ENCODE data around the gene PRPF40A.

PRPF40A gene

GRCh38 chr2:152630466-152630865 lies 86.8 kb downstream of the PRPF40A start:
- H3K9ac ChIP-seq (ENCODE audit: low read depth, low read length, poor library complexity), result no peak overlapping the region
- H2BK12ac ChIP-seq (ENCODE audit: low read length), result no peak overlapping the region
- no peak overlapping the region for H2BK15ac ChIP-seq (ENCODE audit: low read length)
- H3K27me3 ChIP-seq (ENCODE audit: control insufficient read depth in 3 of 3, insufficient read depth in 3 of 3, low read depth in 1 of 3, low read length in 3 of 3), result no peaks in the 10 kb centered on the region
- H3K14ac ChIP-seq (ENCODE audit: low read length), result no peak overlapping the region
- H2AK5ac ChIP-seq (ENCODE audit: low read depth, low read length), result no peak overlapping the region
- no peak overlapping the region for H3K23ac ChIP-seq (ENCODE audit: low read depth, low read length, poor library complexity)
- no peak overlapping the region for H3K4me2 ChIP-seq (ENCODE audit: insufficient read depth, low read length, poor library complexity, severe bottlenecking)
- H2AFZ ChIP-seq (ENCODE audit: low read length), result no peak overlapping the region
- no peak overlapping the region for H4K91ac ChIP-seq (ENCODE audit: low read depth, low read length, poor library complexity)
- WGBS, 2 donors (ENCODE audit: extremely low coverage in 2 of 2, insufficient read length in 2 of 2, insufficient replicate concordance in 1 of 2), result no CpG with 5 or more reads among the region's 4 CpGs
- H3K9me3 ChIP-seq (replicated peaks in 1 of 2; ENCODE audit: control insufficient read depth in 2 of 2, insufficient read depth in 1 of 2, low read depth in 1 of 2, low read length in 2 of 2), result no peaks in the 10 kb centered on the region
- DNase-seq (ENCODE audit: low spot score), result no peak
- no peak overlapping the region for H2BK120ac ChIP-seq (ENCODE audit: low read depth, low read length)
- no peaks in the 10 kb centered on the region for H3K4me1 ChIP-seq (ENCODE audit: control insufficient read depth in 2 of 2, insufficient read depth in 1 of 2, low read depth in 1 of 2, low read length in 2 of 2)
- no peak overlapping the region for H4K8ac ChIP-seq (ENCODE audit: low read depth, low read length)
- H3K18ac ChIP-seq (ENCODE audit: low read length), result no peak overlapping the region
- peaks cover 20 to 97% of the 10 kb centered on the region in 2 donors for H3K36me3 ChIP-seq (replicated peaks in 1 of 2; ENCODE audit: control insufficient read depth in 2 of 2, insufficient read depth in 2 of 2, low read length in 2 of 2)
- no peak overlapping the region for H3K4ac ChIP-seq (ENCODE audit: low read length)
- no peaks in the 10 kb centered on the region for H3K79me1 ChIP-seq (ENCODE audit: low read depth, low read length)
- H2BK5ac ChIP-seq (ENCODE audit: low read length), result no peak overlapping the region
- H3K27ac ChIP-seq (replicated peaks; ENCODE audit: low read length), result no peak overlapping the region
- no peak overlapping the region for H3K4me3 ChIP-seq (ENCODE audit: low read length in 2 of 2)

- H3K4ac ChIP-seq (ENCODE audit: low read length), result no peak overlapping the region
- no peak overlapping the region for H2BK15ac ChIP-seq (ENCODE audit: low read length)
- no peak overlapping the region for H3K23ac ChIP-seq (ENCODE audit: low read depth, low read length, poor library complexity)
- no peak overlapping the region for H3K4me2 ChIP-seq (ENCODE audit: insufficient read depth, low read length, poor library complexity, severe bottlenecking)
- H3K9ac ChIP-seq (ENCODE audit: low read depth, low read length, poor library complexity), result no peak overlapping the region
- H3K9me3 ChIP-seq (replicated peaks in 1 of 2; ENCODE audit: control insufficient read depth in 2 of 2, insufficient read depth in 1 of 2, low read depth in 1 of 2, low read length in 2 of 2), result no peaks in the 10 kb centered on the region
- no peak overlapping the region for H4K8ac ChIP-seq (ENCODE audit: low read depth, low read length)
- no peak overlapping the region for H3K27ac ChIP-seq (replicated peaks; ENCODE audit: low read length)
- no CpG with 5 or more reads among the region's 1 CpG for WGBS, 2 donors (ENCODE audit: extremely low coverage in 2 of 2, insufficient read length in 2 of 2, insufficient replicate concordance in 1 of 2)
- no peak overlapping the region for H3K18ac ChIP-seq (ENCODE audit: low read length)
- no peak overlapping the region for H2BK12ac ChIP-seq (ENCODE audit: low read length)
- no peak overlapping the region for H2BK5ac ChIP-seq (ENCODE audit: low read length)
- H3K14ac ChIP-seq (ENCODE audit: low read length), result no peak overlapping the region
- no peak overlapping the region for H2BK120ac ChIP-seq (ENCODE audit: low read depth, low read length)
- no peak overlapping the region for H4K91ac ChIP-seq (ENCODE audit: low read depth, low read length, poor library complexity)
- H3K4me3 ChIP-seq (ENCODE audit: low read length in 2 of 2), result no peak overlapping the region
- DNase-seq (ENCODE audit: low spot score), result no peak
- no peak overlapping the region for H2AK5ac ChIP-seq (ENCODE audit: low read depth, low read length)
- H3K36me3 ChIP-seq (replicated peaks in 1 of 2; ENCODE audit: control insufficient read depth in 2 of 2, insufficient read depth in 2 of 2, low read length in 2 of 2), result peaks cover 22 to 97% of the 10 kb centered on the region in 2 donors
- no peaks in the 10 kb centered on the region for H3K79me1 ChIP-seq (ENCODE audit: low read depth, low read length)
- H3K27me3 ChIP-seq (ENCODE audit: control insufficient read depth in 3 of 3, insufficient read depth in 3 of 3, low read depth in 1 of 3, low read length in 3 of 3), result no peaks in the 10 kb centered on the region
- no peak overlapping the region for H2AFZ ChIP-seq (ENCODE audit: low read length)
- H3K4me1 ChIP-seq (ENCODE audit: control insufficient read depth in 2 of 2, insufficient read depth in 1 of 2, low read depth in 1 of 2, low read length in 2 of 2), result no peaks in the 10 kb centered on the region
Measured at GRCh38 chr2:152629202-152629601, 88.1 kb downstream of the PRPF40A start.

GRCh38 chr2:152627351-152627957 lies 89.8 kb downstream of the PRPF40A start:
- no peak overlapping the region for H3K14ac ChIP-seq (ENCODE audit: low read length)
- H2BK15ac ChIP-seq (ENCODE audit: low read length), result no peak overlapping the region
- H3K27me3 ChIP-seq (ENCODE audit: control insufficient read depth in 3 of 3, insufficient read depth in 3 of 3, low read depth in 1 of 3, low read length in 3 of 3), result no peaks in the 10 kb centered on the region
- no peak overlapping the region for H4K8ac ChIP-seq (ENCODE audit: low read depth, low read length)
- H3K36me3 ChIP-seq (replicated peaks in 1 of 2; ENCODE audit: control insufficient read depth in 2 of 2, insufficient read depth in 2 of 2, low read length in 2 of 2), result peaks cover 15 to 90% of the 10 kb centered on the region in 2 donors
- no peak overlapping the region for H3K4me2 ChIP-seq (ENCODE audit: insufficient read depth, low read length, poor library complexity, severe bottlenecking)
- no peak overlapping the region for H3K4ac ChIP-seq (ENCODE audit: low read length)
- H4K91ac ChIP-seq (ENCODE audit: low read depth, low read length, poor library complexity), result no peak overlapping the region
- no peak for DNase-seq (ENCODE audit: low spot score)
- H3K4me1 ChIP-seq (ENCODE audit: control insufficient read depth in 2 of 2, insufficient read depth in 1 of 2, low read depth in 1 of 2, low read length in 2 of 2), result peaks cover 0 to 7% of the 10 kb centered on the region in 2 donors
- no peak overlapping the region for H3K9ac ChIP-seq (ENCODE audit: low read depth, low read length, poor library complexity)
- no peak overlapping the region for H2BK120ac ChIP-seq (ENCODE audit: low read depth, low read length)
- H2BK12ac ChIP-seq (ENCODE audit: low read length), result no peak overlapping the region
- no peak overlapping the region for H3K4me3 ChIP-seq (ENCODE audit: low read length in 2 of 2)
- H2BK5ac ChIP-seq (ENCODE audit: low read length), result no peak overlapping the region
- no peak overlapping the region for H2AFZ ChIP-seq (ENCODE audit: low read length)
- H3K9me3 ChIP-seq (replicated peaks in 1 of 2; ENCODE audit: control insufficient read depth in 2 of 2, insufficient read depth in 1 of 2, low read depth in 1 of 2, low read length in 2 of 2), result no peaks in the 10 kb centered on the region
- H3K79me1 ChIP-seq (ENCODE audit: low read depth, low read length), result no peaks in the 10 kb centered on the region
- no CpG with 5 or more reads among the region's 1 CpG for WGBS, 2 donors (ENCODE audit: extremely low coverage in 2 of 2, insufficient read length in 2 of 2, insufficient replicate concordance in 1 of 2)
- H2AK5ac ChIP-seq (ENCODE audit: low read depth, low read length), result no peak overlapping the region
- no peak overlapping the region for H3K23ac ChIP-seq (ENCODE audit: low read depth, low read length, poor library complexity)
- H3K27ac ChIP-seq (replicated peaks; ENCODE audit: low read length), result no peak overlapping the region
- no peak overlapping the region for H3K18ac ChIP-seq (ENCODE audit: low read length)

DNA sequence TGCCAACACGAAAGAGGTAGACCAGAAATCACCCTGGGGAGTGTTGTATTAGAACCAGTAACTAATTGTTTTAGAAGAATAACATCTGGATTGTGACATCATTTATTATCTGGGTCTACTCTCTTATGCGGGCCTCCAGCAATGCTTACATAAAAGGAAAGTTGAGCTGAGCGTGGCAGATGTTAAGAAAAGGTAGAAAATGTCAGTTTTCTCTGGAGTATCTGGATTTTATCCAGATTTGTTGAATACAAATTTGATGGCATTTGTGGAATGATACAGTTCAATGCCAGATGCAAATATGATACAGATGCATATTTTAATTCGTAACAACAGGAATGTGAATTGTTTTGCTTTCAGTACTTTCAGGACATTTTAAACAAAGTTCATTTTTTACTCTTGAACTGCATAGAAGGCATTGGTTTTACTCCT lies 90.3 kb downstream of the PRPF40A start:
- Histone ChIP-seq H2BK15ac (ENCODE audit: low read length) (no peak overlapping the region), H3K18ac (ENCODE audit: low read length) (no peak overlapping the region), H3K9me3 (replicated peaks in 1 of 2; ENCODE audit: control insufficient read depth in 2 of 2, insufficient read depth in 1 of 2, low read depth in 1 of 2, low read length in 2 of 2) (no peaks in the 10 kb centered on the region), H3K14ac (ENCODE audit: low read length) (no peak overlapping the region), H3K4me3 (ENCODE audit: low read length in 2 of 2) (no peak overlapping the region), H2BK5ac (ENCODE audit: low read length) (no peak overlapping the region), H3K79me1 (ENCODE audit: low read depth, low read length) (no peaks in the 10 kb centered on the region), H3K23ac (ENCODE audit: low read depth, low read length, poor library complexity) (no peak overlapping the region), H3K9ac (ENCODE audit: low read depth, low read length, poor library complexity) (no peak overlapping the region), H4K91ac (ENCODE audit: low read depth, low read length, poor library complexity) (no peak overlapping the region), H3K27me3 (ENCODE audit: control insufficient read depth in 3 of 3, insufficient read depth in 3 of 3, low read depth in 1 of 3, low read length in 3 of 3) (no peaks in the 10 kb centered on the region), H3K4me2 (ENCODE audit: insufficient read depth, low read length, poor library complexity, severe bottlenecking) (no peak overlapping the region), H2BK12ac (ENCODE audit: low read length) (no peak overlapping the region), H3K4ac (ENCODE audit: low read length) (no peak overlapping the region), H4K8ac (ENCODE audit: low read depth, low read length) (no peak overlapping the region), H2AFZ (ENCODE audit: low read length) (no peak overlapping the region), H3K27ac (replicated peaks; ENCODE audit: low read length) (no peak overlapping the region), H2BK120ac (ENCODE audit: low read depth, low read length) (no peak overlapping the region), H3K4me1 (ENCODE audit: control insufficient read depth in 2 of 2, insufficient read depth in 1 of 2, low read depth in 1 of 2, low read length in 2 of 2) (peaks cover 0 to 7% of the 10 kb centered on the region in 2 donors), H3K36me3 (replicated peaks in 1 of 2; ENCODE audit: control insufficient read depth in 2 of 2, insufficient read depth in 2 of 2, low read length in 2 of 2) (peaks cover 12 to 90% of the 10 kb centered on the region in 2 donors), H2AK5ac (ENCODE audit: low read depth, low read length) (no peak overlapping the region)
- no peak for DNase-seq (ENCODE audit: low spot score)
- WGBS, 2 donors (ENCODE audit: extremely low coverage in 2 of 2, insufficient read length in 2 of 2, insufficient replicate concordance in 1 of 2), result no CpG with 5 or more reads among the region's 4 CpGs
